Caco-2 (cell line): ENCODE results near the gene CD81. TPM values are rescaled to one million over a fixed set of nuclear protein-coding genes. Genes with fewer than 3 reads are reported as not detected.
A peak's percentile ranks its signal among the peaks of the same experiment; 100 is the strongest.

Source experiments
- BruUV-seq: library from RNA; stranded (reverse); fragments of 400-500 nt; replicated peaks from 2 replicates; lab custom pipeline; 2021; lab: Mats Ljungman, UMichigan
- CTCF ChIA-PET: fragments of 300-600 bp; sonication (Branson Sonifier 250); formaldehyde crosslinking; loops from one replicate; lab custom pipeline; 2022; ENCODE audit warnings: antibody characterized with exemption; lab: Charles Lee
- POLR2A ChIA-PET: fragments of 300-600 bp; sonication (Branson Sonifier 250); formaldehyde crosslinking; loops from one replicate; lab custom pipeline; 2022; ENCODE audit warnings: antibody characterized with exemption; lab: Charles Lee
- DNase-seq, 2 experiments: peaks; one replicate each; pipeline versions ENCODE4 v3.0.0 to v3.0.0-alpha.2; 2020 to 2022
- H3K27me3 ChIP-seq: replicated peaks from 2 replicates; pipeline ENCODE4 v1.6.0; 2011; ENCODE audit warnings: low read length; ENCODE audit not compliant: control insufficient read depth, insufficient read depth
- H3K36me3 ChIP-seq: 2 replicates; pipeline ENCODE4 v1.5.1; 2011; ENCODE audit warnings: low read length; ENCODE audit not compliant: control insufficient read depth, insufficient read depth
- H3K4me1 ChIP-seq: fragments of 250-450 bp; sonication (Bioruptor Pico); 2 replicates; pipeline ENCODE4 v1.5.1; 2020; ENCODE audit warnings: mild to moderate bottlenecking
- H3K4me3 ChIP-seq: 2 replicates; pipeline ENCODE4 v1.5.1; 2011; ENCODE audit warnings: low read depth, mild to moderate bottlenecking, control low read depth, low read length
- H3K9me3 ChIP-seq: fragments of 250-450 bp; sonication (Bioruptor Pico); 2 replicates; pipeline ENCODE4 v1.5.1; 2020; ENCODE audit warnings: mild to moderate bottlenecking, moderate library complexity
- H3K27ac Mint-ChIP-seq: one replicate; pipeline ENCODE4 v1.8.0; 2022; ENCODE audit warnings: mixed read lengths; ENCODE audit not compliant: unreplicated experiment
- H3K27me3 Mint-ChIP-seq: one replicate; pipeline ENCODE4 v1.8.0; 2022; ENCODE audit warnings: mixed read lengths; ENCODE audit not compliant: insufficient read depth, unreplicated experiment
- H3K36me3 Mint-ChIP-seq: one replicate; pipeline ENCODE4 v1.8.0; 2022; ENCODE audit warnings: mild to moderate bottlenecking, mixed read lengths; ENCODE audit not compliant: insufficient read depth, unreplicated experiment
- H3K4me1 Mint-ChIP-seq: one replicate; pipeline ENCODE4 v1.8.0; 2022; ENCODE audit warnings: low read depth, mixed read lengths; ENCODE audit not compliant: unreplicated experiment
- H3K4me3 Mint-ChIP-seq: one replicate; pipeline ENCODE4 v1.8.0; 2022; ENCODE audit warnings: mild to moderate bottlenecking, moderate library complexity, mixed read lengths; ENCODE audit not compliant: unreplicated experiment
- H3K9me3 Mint-ChIP-seq: one replicate; pipeline ENCODE4 v1.8.0; 2022; ENCODE audit warnings: mixed read lengths; ENCODE audit not compliant: unreplicated experiment
- intact Hi-C: fragments of 100-400 bp; cut with micrococcal nuclease; formaldehyde crosslinking; loops from one replicate; pipeline ENCODE4 v1.10.0; 2022; ENCODE audit not compliant: unreplicated experiment
- total RNA-seq: library from RNA; stranded (reverse); gene quantifications from 2 replicates; pipeline ENCODE4 v1.2.3, GENCODE V29; 2022
- TF ChIP-seq, protein P1 (sequence below), 2 experiments: fragments of 200-600 bp in 1 of 2; IDR thresholded peaks; 1 replicate in 1 of 2; 2 replicates in 1 of 2; pipeline versions ENCODE4 v1.5.1 to v1.8.0; 2011 to 2022; ENCODE audit warnings: antibody characterized with exemption in 1 of 2, control low read depth in 1 of 2, inconsistent platforms in 1 of 2, low read depth in 1 of 2, low read length in 1 of 2, mild to moderate bottlenecking in 1 of 2, moderate library complexity in 1 of 2; ENCODE audit not compliant: insufficient read depth in 1 of 2, severe bottlenecking in 1 of 2, unreplicated experiment in 1 of 2

The CD81 gene
- total RNA-seq, 1 experiment from 2014 or later = 412 TPM

DNA sequence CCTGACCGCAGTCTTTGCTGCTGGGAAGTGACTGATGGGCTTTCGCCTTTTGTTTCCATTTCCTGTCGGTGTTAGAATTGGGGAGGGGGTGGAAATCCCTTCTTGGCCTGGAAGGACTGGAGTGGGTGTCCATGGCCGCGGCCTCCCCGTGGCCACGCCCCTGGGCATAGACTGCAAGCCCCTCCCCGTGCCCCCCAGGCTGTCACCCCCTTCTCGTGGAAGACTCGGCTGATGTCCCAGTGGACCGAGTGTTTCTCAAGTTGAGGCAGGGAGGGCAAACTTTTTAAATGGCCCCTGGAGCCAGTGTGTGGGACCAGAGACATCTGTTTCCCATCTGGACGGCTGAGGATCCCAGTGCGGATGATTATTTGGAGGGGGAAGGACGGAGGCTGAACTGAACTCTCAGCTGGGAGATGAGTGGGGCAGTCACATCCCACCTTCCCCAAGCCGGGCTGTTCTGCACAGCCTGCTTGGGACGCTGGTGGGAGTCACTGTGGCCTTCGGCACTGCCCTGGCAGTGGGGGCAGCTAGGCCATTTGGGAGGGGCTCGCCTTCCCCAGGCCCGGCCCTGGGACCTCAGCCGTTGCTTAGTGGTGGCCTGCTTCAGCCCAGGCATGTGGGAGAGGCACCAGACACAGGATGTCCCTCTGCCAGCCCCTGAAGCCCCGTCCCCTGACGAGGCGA lies 1.6 kb downstream of the CD81 start:
- DNase-seq = no peak
- peak overlapping the region; percentile 85 for H3K4me3 Mint-ChIP-seq
- peak overlapping the region; percentile 69 for H3K27ac Mint-ChIP-seq
- H3K36me3 ChIP-seq = no peaks in the 10 kb centered on the region; the same call in 1 of the 2 replicates
- no peaks in the 10 kb centered on the region for H3K27me3 ChIP-seq
- H3K36me3 Mint-ChIP-seq = peaks cover 28% of the 10 kb centered on the region
- H3K4me1 Mint-ChIP-seq = peaks cover 7% of the 10 kb centered on the region
- BruUV-seq = no TSS peak
- H3K4me1 ChIP-seq = peaks cover 20% of the 10 kb centered on the region
- CTCF ChIA-PET = interaction anchor here (0.6 to 1.8 kb wide), 6 partner anchors 17 to 216 kb away, joined by 3 to 14 read pairs (median 6); partner anchors contain the start of gene TSSC4
- H3K9me3 Mint-ChIP-seq = no peaks in the 10 kb centered on the region
- POLR2A ChIA-PET = interaction anchor here (0.5 to 1.8 kb wide), 23 partner anchors 12 to 1330 kb away, joined by 3 to 35 read pairs (median 4); partner anchors contain the start of gene TSSC4
- peak overlapping the region; percentile 72 for H3K4me3 ChIP-seq
- H3K9me3 ChIP-seq = no peaks in the 10 kb centered on the region
- H3K27me3 Mint-ChIP-seq = no peaks in the 10 kb centered on the region
- intact Hi-C loops = loop anchor here (1.0 kb wide), 1 partner anchor 22 kb away; the partner anchor contains the start of gene TSSC4
- TF ChIP-seq, protein P1, sequence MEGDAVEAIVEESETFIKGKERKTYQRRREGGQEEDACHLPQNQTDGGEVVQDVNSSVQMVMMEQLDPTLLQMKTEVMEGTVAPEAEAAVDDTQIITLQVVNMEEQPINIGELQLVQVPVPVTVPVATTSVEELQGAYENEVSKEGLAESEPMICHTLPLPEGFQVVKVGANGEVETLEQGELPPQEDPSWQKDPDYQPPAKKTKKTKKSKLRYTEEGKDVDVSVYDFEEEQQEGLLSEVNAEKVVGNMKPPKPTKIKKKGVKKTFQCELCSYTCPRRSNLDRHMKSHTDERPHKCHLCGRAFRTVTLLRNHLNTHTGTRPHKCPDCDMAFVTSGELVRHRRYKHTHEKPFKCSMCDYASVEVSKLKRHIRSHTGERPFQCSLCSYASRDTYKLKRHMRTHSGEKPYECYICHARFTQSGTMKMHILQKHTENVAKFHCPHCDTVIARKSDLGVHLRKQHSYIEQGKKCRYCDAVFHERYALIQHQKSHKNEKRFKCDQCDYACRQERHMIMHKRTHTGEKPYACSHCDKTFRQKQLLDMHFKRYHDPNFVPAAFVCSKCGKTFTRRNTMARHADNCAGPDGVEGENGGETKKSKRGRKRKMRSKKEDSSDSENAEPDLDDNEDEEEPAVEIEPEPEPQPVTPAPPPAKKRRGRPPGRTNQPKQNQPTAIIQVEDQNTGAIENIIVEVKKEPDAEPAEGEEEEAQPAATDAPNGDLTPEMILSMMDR (IDR thresholded peaks at IDR 0.05; ENCODE audit: insufficient read depth in 1 of 2, low read depth in 1 of 2, low read length in 1 of 2, severe bottlenecking in 1 of 2, unreplicated experiment in 1 of 2) = no peak

- ChIA-PET CTCF (no interaction called here), POLR2A (no interaction called here)
- peaks cover 20% of the 10 kb centered on the region for H3K4me1 ChIP-seq
- H3K36me3 ChIP-seq = no peaks in the 10 kb centered on the region; the same call in 1 of the 2 replicates
- no peaks in the 10 kb centered on the region for H3K27me3 ChIP-seq
- no peak overlapping the region for H3K4me3 ChIP-seq
- H3K27me3 Mint-ChIP-seq = no peaks in the 10 kb centered on the region
- TF ChIP-seq, protein P1 (IDR thresholded peaks at IDR 0.05; ENCODE audit: insufficient read depth in 1 of 2, low read depth in 1 of 2, low read length in 1 of 2, severe bottlenecking in 1 of 2, unreplicated experiment in 1 of 2) = no peak
- intact Hi-C loops = no loop called here
- no peak overlapping the region for H3K4me3 Mint-ChIP-seq
- H3K9me3 Mint-ChIP-seq = no peaks in the 10 kb centered on the region
- H3K36me3 Mint-ChIP-seq = peaks cover 37% of the 10 kb centered on the region
- BruUV-seq = no TSS peak
- DNase-seq = no peak
- no peak overlapping the region for H3K27ac Mint-ChIP-seq
- H3K9me3 ChIP-seq = no peaks in the 10 kb centered on the region
- peaks cover 7% of the 10 kb centered on the region for H3K4me1 Mint-ChIP-seq
Observed at GRCh38 chr11:2379466-2380174, 2.5 kb downstream of the CD81 start.

GRCh38 chr11:2380396-2380795 lies 3.3 kb downstream of the CD81 start:
- H3K36me3 ChIP-seq = no peaks in the 10 kb centered on the region; the same call in 1 of the 2 replicates
- H3K4me3 ChIP-seq = no peak overlapping the region
- no peaks in the 10 kb centered on the region for H3K9me3 ChIP-seq
- ChIA-PET POLR2A (no interaction called here), CTCF (no interaction called here)
- H3K27ac Mint-ChIP-seq = no peak overlapping the region
- no peaks in the 10 kb centered on the region for H3K9me3 Mint-ChIP-seq
- no peaks in the 10 kb centered on the region for H3K27me3 Mint-ChIP-seq
- DNase-seq = no peak
- peak overlapping the region; percentile 22 for H3K4me3 Mint-ChIP-seq
- H3K27me3 ChIP-seq = no peaks in the 10 kb centered on the region
- H3K36me3 Mint-ChIP-seq = peaks cover 39% of the 10 kb centered on the region
- peaks cover 14% of the 10 kb centered on the region for H3K4me1 ChIP-seq
- no TSS peak for BruUV-seq
- TF ChIP-seq, protein P1 (IDR thresholded peaks at IDR 0.05; ENCODE audit: insufficient read depth in 1 of 2, low read depth in 1 of 2, low read length in 1 of 2, severe bottlenecking in 1 of 2, unreplicated experiment in 1 of 2) = no peak
- intact Hi-C loops = no loop called here
- H3K4me1 Mint-ChIP-seq = peaks cover 1% of the 10 kb centered on the region
